ENCODE measurements around the gene SPPL2B.
"Not testable (repeated sequence)": the region's sequence is repeated elsewhere in the genome, so short reads cannot be mapped to it uniquely, and the experiment has no call there.

Gene SPPL2B

DNA sequence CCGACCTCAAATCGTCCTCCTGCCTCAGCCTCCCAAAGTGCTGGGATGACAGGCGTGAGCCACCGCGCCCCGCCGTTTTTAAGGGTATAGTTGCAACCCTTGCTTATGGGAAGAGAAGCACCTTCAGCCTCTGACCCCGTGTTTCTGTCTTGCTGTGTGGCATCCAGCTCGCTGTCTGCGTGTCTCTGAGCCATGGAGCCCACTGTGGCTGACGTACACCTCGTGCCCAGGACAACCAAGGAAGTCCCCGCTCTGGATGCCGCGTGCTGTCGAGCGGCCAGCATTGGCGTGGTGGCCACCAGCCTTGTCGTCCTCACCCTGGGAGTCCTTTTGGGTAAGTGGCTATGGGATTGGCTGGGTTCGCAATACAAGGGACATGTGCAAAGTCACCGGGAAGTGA, 61.1 kb downstream of the SPPL2B start:
- no peaks in the 10 kb centered on the region for H3K4me1 ChIP-seq (ENCODE audit: control insufficient read depth, insufficient read depth, low read length)
- H3K27me3 ChIP-seq (ENCODE audit: control insufficient read depth in 1 of 2, insufficient read depth in 2 of 2, low read length in 2 of 2): peaks cover 6 to 10% of the 10 kb centered on the region in 2 donors
- no peak overlapping the region for H3K4me3 ChIP-seq (ENCODE audit: low read length in 2 of 2)
- H3K36me3 ChIP-seq (ENCODE audit: control insufficient read depth in 2 of 2, insufficient read depth in 2 of 2, low read length in 2 of 2): no peaks in the 10 kb centered on the region
- no peak overlapping the region for H3K27ac ChIP-seq (ENCODE audit: low read length)
- H3K9me3 ChIP-seq (ENCODE audit: control insufficient read depth in 2 of 2, low read length in 2 of 2): no peaks in the 10 kb centered on the region
- no peak overlapping the region for H3K9ac ChIP-seq (ENCODE audit: low read length in 2 of 2)

DNA sequence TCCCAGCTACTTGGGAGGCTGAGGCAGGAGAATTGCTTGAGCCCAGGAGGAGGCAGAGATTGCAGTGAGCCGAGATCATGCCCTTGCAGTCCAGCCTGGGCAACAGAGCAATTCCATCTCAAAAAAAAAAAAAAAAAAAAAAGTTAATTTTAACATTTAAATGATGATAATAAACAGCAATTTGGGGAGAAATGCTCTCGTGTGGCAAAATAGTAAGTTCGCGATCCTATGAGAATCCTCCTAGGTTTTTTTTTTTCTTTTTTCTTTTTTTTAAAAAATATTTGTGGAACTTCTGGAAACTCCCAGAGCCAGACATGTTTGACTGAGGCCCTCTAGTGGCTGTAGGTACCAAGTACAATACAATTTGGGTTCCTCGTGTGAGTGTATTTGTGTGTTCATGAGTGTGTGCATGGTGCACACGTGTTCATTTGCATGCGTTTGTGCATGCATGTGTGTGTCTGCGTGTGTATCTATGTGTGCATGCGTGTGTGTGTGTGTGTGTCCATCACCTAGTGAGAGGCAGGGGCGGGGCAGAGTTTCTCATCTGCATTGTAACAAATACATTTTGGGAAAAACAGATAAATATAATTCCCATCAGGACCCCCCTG, 62.7 kb downstream of the SPPL2B start:
- H3K27ac ChIP-seq (ENCODE audit: low read length): no peak overlapping the region
- no peaks in the 10 kb centered on the region for H3K9me3 ChIP-seq (ENCODE audit: control insufficient read depth in 2 of 2, low read length in 2 of 2)
- no peaks in the 10 kb centered on the region for H3K36me3 ChIP-seq (ENCODE audit: control insufficient read depth in 2 of 2, insufficient read depth in 2 of 2, low read length in 2 of 2)
- H3K4me1 ChIP-seq (ENCODE audit: control insufficient read depth, insufficient read depth, low read length): no peaks in the 10 kb centered on the region
- H3K27me3 ChIP-seq (ENCODE audit: control insufficient read depth in 1 of 2, insufficient read depth in 2 of 2, low read length in 2 of 2): peaks cover 3 to 7% of the 10 kb centered on the region in 2 donors
- no peak overlapping the region for H3K9ac ChIP-seq (ENCODE audit: low read length in 2 of 2)
- H3K4me3 ChIP-seq (ENCODE audit: low read length in 2 of 2): no peak overlapping the region

DNA sequence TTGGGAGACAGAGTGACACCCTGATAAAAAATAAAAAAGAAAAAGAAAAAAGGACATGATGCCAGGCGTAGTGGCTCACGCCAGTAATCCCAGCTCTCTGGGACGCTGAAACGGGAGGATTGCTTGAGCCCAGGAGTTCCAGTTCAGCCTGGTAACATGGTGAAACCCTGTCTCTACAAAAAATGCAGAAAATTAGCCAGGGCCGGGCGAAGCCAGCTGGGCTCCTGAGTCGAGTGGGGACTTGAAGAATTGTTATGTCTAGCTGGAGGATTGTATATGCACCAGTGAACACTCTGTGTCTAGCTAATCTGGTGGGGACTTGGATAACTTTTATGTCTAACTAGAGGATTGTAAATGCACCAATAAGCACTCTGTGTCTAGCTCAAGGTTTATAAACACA, 63.9 kb downstream of the SPPL2B start:
- H3K9ac ChIP-seq (ENCODE audit: low read length in 2 of 2): no peak overlapping the region
- peaks cover 3 to 9% of the 10 kb centered on the region in 2 donors for H3K27me3 ChIP-seq (ENCODE audit: control insufficient read depth in 1 of 2, insufficient read depth in 2 of 2, low read length in 2 of 2)
- no peaks in the 10 kb centered on the region for H3K36me3 ChIP-seq (ENCODE audit: control insufficient read depth in 2 of 2, insufficient read depth in 2 of 2, low read length in 2 of 2)
- H3K9me3 ChIP-seq (ENCODE audit: control insufficient read depth in 2 of 2, low read length in 2 of 2): no peaks in the 10 kb centered on the region
- no peak overlapping the region for H3K27ac ChIP-seq (ENCODE audit: low read length)
- H3K4me1 ChIP-seq (ENCODE audit: control insufficient read depth, insufficient read depth, low read length): no peaks in the 10 kb centered on the region
- H3K4me3 ChIP-seq (ENCODE audit: low read length in 2 of 2): no peak overlapping the region

GRCh38 chr19:2392899-2393298, 64.4 kb downstream of the SPPL2B start:
- H3K4me1 ChIP-seq (ENCODE audit: control insufficient read depth, insufficient read depth, low read length); H3K36me3 ChIP-seq (ENCODE audit: control insufficient read depth in 2 of 2, insufficient read depth in 2 of 2, low read length in 2 of 2); H3K27ac ChIP-seq (ENCODE audit: low read length); H3K9me3 ChIP-seq (ENCODE audit: control insufficient read depth in 2 of 2, low read length in 2 of 2); H3K4me3 ChIP-seq (ENCODE audit: low read length in 2 of 2); H3K9ac ChIP-seq (ENCODE audit: low read length in 2 of 2); H3K27me3 ChIP-seq (ENCODE audit: control insufficient read depth in 1 of 2, insufficient read depth in 2 of 2, low read length in 2 of 2): not testable (repeated sequence)

GRCh38 chr19:2394054-2394441, 65.6 kb downstream of the SPPL2B start:
- no peaks in the 10 kb centered on the region for H3K4me1 ChIP-seq (ENCODE audit: control insufficient read depth, insufficient read depth, low read length)
- H3K27ac ChIP-seq (ENCODE audit: low read length): no peak overlapping the region
- no peak overlapping the region for H3K9ac ChIP-seq (ENCODE audit: low read length in 2 of 2)
- H3K9me3 ChIP-seq (ENCODE audit: control insufficient read depth in 2 of 2, low read length in 2 of 2): no peaks in the 10 kb centered on the region
- no peaks in the 10 kb centered on the region for H3K36me3 ChIP-seq (ENCODE audit: control insufficient read depth in 2 of 2, insufficient read depth in 2 of 2, low read length in 2 of 2)
- peaks cover 3 to 9% of the 10 kb centered on the region in 2 donors for H3K27me3 ChIP-seq (ENCODE audit: control insufficient read depth in 1 of 2, insufficient read depth in 2 of 2, low read length in 2 of 2)
- H3K4me3 ChIP-seq (ENCODE audit: low read length in 2 of 2): no peak overlapping the region

GRCh38 chr19:2394442-2395292, 66.2 kb downstream of the SPPL2B start:
- Histone ChIP-seq H3K36me3 (ENCODE audit: control insufficient read depth in 2 of 2, insufficient read depth in 2 of 2, low read length in 2 of 2) (no peaks in the 10 kb centered on the region), H3K4me1 (ENCODE audit: control insufficient read depth, insufficient read depth, low read length) (no peaks in the 10 kb centered on the region), H3K27ac (ENCODE audit: low read length) (no peak overlapping the region), H3K27me3 (ENCODE audit: control insufficient read depth in 1 of 2, insufficient read depth in 2 of 2, low read length in 2 of 2) (peaks cover 2 to 8% of the 10 kb centered on the region in 2 donors), H3K4me3 (ENCODE audit: low read length in 2 of 2) (no peak overlapping the region), H3K9ac (ENCODE audit: low read length in 2 of 2) (no peak overlapping the region), H3K9me3 (ENCODE audit: control insufficient read depth in 2 of 2, low read length in 2 of 2) (no peaks in the 10 kb centered on the region)

- H3K36me3 ChIP-seq (ENCODE audit: control insufficient read depth in 2 of 2, insufficient read depth in 2 of 2, low read length in 2 of 2); H3K27ac ChIP-seq (ENCODE audit: low read length); H3K4me1 ChIP-seq (ENCODE audit: control insufficient read depth, insufficient read depth, low read length); H3K9me3 ChIP-seq (ENCODE audit: control insufficient read depth in 2 of 2, low read length in 2 of 2); H3K4me3 ChIP-seq (ENCODE audit: low read length in 2 of 2); H3K9ac ChIP-seq (ENCODE audit: low read length in 2 of 2); H3K27me3 ChIP-seq (ENCODE audit: control insufficient read depth in 1 of 2, insufficient read depth in 2 of 2, low read length in 2 of 2): not testable (repeated sequence)
These were observed 66.9 kb downstream of the SPPL2B start for GRCh38 chr19:2395293-2395829.

DNA sequence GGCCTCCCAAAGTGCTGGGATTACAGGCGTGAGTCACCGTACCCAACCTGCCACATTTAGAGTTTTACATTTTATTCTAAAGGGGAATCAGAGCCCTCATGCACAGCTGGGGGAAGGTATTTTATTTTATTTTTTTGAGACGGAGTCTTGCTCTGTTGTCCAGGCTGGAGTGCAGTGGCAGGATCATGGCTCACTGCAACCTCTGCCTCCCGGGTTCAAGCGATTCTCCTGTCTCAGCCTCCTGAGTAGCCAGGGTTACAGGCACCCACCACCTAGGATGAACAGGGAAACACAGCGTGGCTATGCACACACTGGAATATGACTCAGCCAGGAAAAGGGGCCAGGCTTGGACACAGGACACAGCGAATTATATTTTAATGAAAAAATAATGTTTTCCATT, 68.7 kb downstream of the SPPL2B start:
- not testable (repeated sequence) for H3K9me3 ChIP-seq (ENCODE audit: control insufficient read depth in 2 of 2, low read length in 2 of 2); H3K27ac ChIP-seq (ENCODE audit: low read length)

DNA sequence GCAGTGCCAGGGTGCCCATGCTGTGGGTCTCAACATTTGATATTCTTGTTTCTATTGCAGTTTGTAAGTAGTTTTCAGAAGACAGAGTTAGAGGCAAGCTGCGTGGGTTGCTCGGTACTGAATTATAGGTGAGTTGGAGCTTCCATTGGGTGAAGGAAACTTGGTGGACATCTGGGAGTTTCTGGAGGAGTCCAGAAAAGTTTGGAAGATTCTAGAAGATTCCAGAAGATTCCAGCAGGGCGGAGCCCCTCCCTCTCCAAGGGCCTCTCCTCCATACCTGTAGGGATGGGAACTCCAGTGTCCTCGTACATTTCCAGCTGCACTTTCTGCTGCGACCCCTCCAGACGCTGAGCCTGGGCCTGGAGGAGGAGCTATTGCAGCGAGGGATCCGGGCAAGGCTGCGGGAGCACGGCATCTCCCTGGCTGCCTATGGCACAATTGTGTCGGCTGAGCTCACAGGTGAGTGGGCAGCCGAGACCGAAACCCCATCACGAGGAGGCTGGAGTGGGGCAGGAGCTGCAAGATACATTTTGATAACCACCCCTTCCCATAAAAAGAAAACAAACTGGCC, 70.3 kb downstream of the SPPL2B start:
- Histone ChIP-seq H3K9ac (ENCODE audit: low read length in 2 of 2) (no peak overlapping the region), H3K36me3 (ENCODE audit: control insufficient read depth in 2 of 2, insufficient read depth in 2 of 2, low read length in 2 of 2) (no peaks in the 10 kb centered on the region), H3K4me3 (ENCODE audit: low read length in 2 of 2) (no peak overlapping the region), H3K27me3 (ENCODE audit: control insufficient read depth in 1 of 2, insufficient read depth in 2 of 2, low read length in 2 of 2) (peaks cover 0 to 5% of the 10 kb centered on the region in 2 donors), H3K27ac (ENCODE audit: low read length) (no peak overlapping the region), H3K4me1 (ENCODE audit: control insufficient read depth, insufficient read depth, low read length) (no peaks in the 10 kb centered on the region), H3K9me3 (ENCODE audit: control insufficient read depth in 2 of 2, low read length in 2 of 2) (no peaks in the 10 kb centered on the region)

More for the DNA sequence above, 68.7 kb downstream of the SPPL2B start:
- H3K36me3 ChIP-seq (ENCODE audit: control insufficient read depth in 2 of 2, insufficient read depth in 2 of 2, low read length in 2 of 2); H3K4me1 ChIP-seq (ENCODE audit: control insufficient read depth, insufficient read depth, low read length); H3K9ac ChIP-seq (ENCODE audit: low read length in 2 of 2); H3K27me3 ChIP-seq (ENCODE audit: control insufficient read depth in 1 of 2, insufficient read depth in 2 of 2, low read length in 2 of 2); H3K4me3 ChIP-seq (ENCODE audit: low read length in 2 of 2): not testable (repeated sequence)

DNA sequence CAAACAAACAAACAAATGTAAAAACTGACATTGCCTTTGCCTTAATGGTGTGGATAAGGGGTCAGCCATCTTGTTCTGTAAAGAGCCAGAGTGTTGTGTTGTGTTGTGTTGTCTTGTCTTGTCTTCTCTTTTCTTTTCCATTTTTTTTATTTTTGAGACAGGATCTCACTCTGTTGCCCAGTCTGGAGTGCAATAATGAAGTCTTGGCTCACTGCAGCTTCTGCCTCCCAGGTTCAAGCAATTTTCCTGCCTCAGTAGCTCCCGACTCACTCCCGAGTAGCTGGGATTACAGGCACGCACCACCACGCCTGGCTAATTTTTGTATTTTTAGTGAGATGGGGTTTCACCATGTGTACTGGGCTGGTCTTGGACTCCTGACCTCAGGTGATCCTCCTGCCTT, 71.1 kb downstream of the SPPL2B start:
- peaks cover 0 to 5% of the 10 kb centered on the region in 2 donors for H3K27me3 ChIP-seq (ENCODE audit: control insufficient read depth in 1 of 2, insufficient read depth in 2 of 2, low read length in 2 of 2)
- H3K4me3 ChIP-seq (ENCODE audit: low read length in 2 of 2): no peak overlapping the region
- no peaks in the 10 kb centered on the region for H3K4me1 ChIP-seq (ENCODE audit: control insufficient read depth, insufficient read depth, low read length)
- no peaks in the 10 kb centered on the region for H3K36me3 ChIP-seq (ENCODE audit: control insufficient read depth in 2 of 2, insufficient read depth in 2 of 2, low read length in 2 of 2)
- no peak overlapping the region for H3K27ac ChIP-seq (ENCODE audit: low read length)
- no peaks in the 10 kb centered on the region for H3K9me3 ChIP-seq (ENCODE audit: control insufficient read depth in 2 of 2, low read length in 2 of 2)
- no peak overlapping the region for H3K9ac ChIP-seq (ENCODE audit: low read length in 2 of 2)
